Naive thymus-derived CD4-positive, alpha-beta T cell (primary cell): ENCODE measurements around the gene TSPAN4. TPM values are rescaled to one million over a fixed set of nuclear protein-coding genes. Genes with fewer than 3 reads are reported as not detected.

Experiments used
- ATAC-seq: fragments of 150-1000 bp; cut with Tn5 transposase; 2 replicates; pipeline ENCODE4 v1.10.0; 2021; ENCODE audit warnings: mild to moderate bottlenecking, moderate library complexity
- CTCF ChIA-PET: fragments of 350-600 bp; sonication (Branson Sonifier 250); formaldehyde crosslinking; loops from one replicate; lab custom pipeline; 2021; ENCODE audit warnings: antibody characterized with exemption; lab: Charles Lee
- POLR2A ChIA-PET: fragments of 350-600 bp; sonication (Branson Sonifier 250); formaldehyde crosslinking; loops from one replicate; lab custom pipeline; 2021; ENCODE audit warnings: antibody characterized with exemption, inconsistent platforms; lab: Charles Lee
- DNase-seq, 9 donors: peaks; one replicate each; pipeline versions ENCODE4 v3.0.0 to v3.0.0-alpha.2; 2020 to 2022; ENCODE audit warnings: mixed read lengths in 1 of 9
- H3K27ac ChIP-seq: one replicate; pipeline ENCODE4 v1.7.0; 2013; ENCODE audit warnings: mild to moderate bottlenecking, low read depth, low read length, moderate library complexity
- H3K27me3 ChIP-seq, 2 donors: one replicate each; pipeline ENCODE4 v1.7.0; 2013; ENCODE audit warnings: low read length in 2 of 2, mild to moderate bottlenecking in 2 of 2, moderate library complexity in 2 of 2; ENCODE audit not compliant: control insufficient read depth in 2 of 2, insufficient read depth in 2 of 2
- H3K36me3 ChIP-seq, 3 experiments: 1 replicate in 2 of 3; 2 replicates in 1 of 3; pipeline ENCODE4 v1.7.0; 2013; ENCODE audit warnings: low read length in 3 of 3, mild to moderate bottlenecking in 3 of 3, moderate library complexity in 1 of 3; ENCODE audit not compliant: insufficient read depth in 3 of 3, control insufficient read depth in 2 of 3
- H3K4me1 ChIP-seq, 2 donors: one replicate each; pipeline ENCODE4 v1.7.0; 2013; ENCODE audit warnings: low read length in 2 of 2, mild to moderate bottlenecking in 2 of 2, moderate library complexity in 1 of 2; ENCODE audit not compliant: control insufficient read depth in 2 of 2, insufficient read depth in 2 of 2
- H3K4me3 ChIP-seq: 2 replicates; pipeline ENCODE4 v1.7.0; 2013; ENCODE audit warnings: mild to moderate bottlenecking, low read length
- H3K9me3 ChIP-seq, 3 experiments: 1 replicate in 2 of 3; 2 replicates in 1 of 3; pipeline ENCODE4 v1.7.0; 2013; ENCODE audit warnings: low read length in 3 of 3; ENCODE audit not compliant: control insufficient read depth in 2 of 3
- H3K27ac Mint-ChIP-seq, 9 donors: one replicate each; pipeline ENCODE4 v1.8.0; 2020 to 2022; ENCODE audit warnings: mixed read lengths in 9 of 9, mild to moderate bottlenecking in 8 of 9, moderate library complexity in 5 of 9, inconsistent platforms in 2 of 9
- H3K27me3 Mint-ChIP-seq, 5 donors: one replicate each; pipeline ENCODE4 v1.8.0; 2021 to 2022; ENCODE audit warnings: mixed read lengths in 5 of 5, mild to moderate bottlenecking in 1 of 5
- H3K36me3 Mint-ChIP-seq, 5 donors: one replicate each; pipeline ENCODE4 v1.8.0; 2020 to 2022; ENCODE audit warnings: mixed read lengths in 5 of 5, mild to moderate bottlenecking in 3 of 5, inconsistent platforms in 1 of 5
- H3K4me1 Mint-ChIP-seq, 7 donors: one replicate each; pipeline ENCODE4 v1.8.0; 2020 to 2022; ENCODE audit warnings: mixed read lengths in 7 of 7, mild to moderate bottlenecking in 3 of 7, inconsistent platforms in 1 of 7
- H3K4me3 Mint-ChIP-seq, 10 donors: one replicate each; pipeline ENCODE4 v1.8.0; 2020 to 2022; ENCODE audit warnings: mild to moderate bottlenecking in 10 of 10, mixed read lengths in 10 of 10, moderate library complexity in 6 of 10, inconsistent platforms in 2 of 10
- H3K9me3 Mint-ChIP-seq, 11 donors: one replicate each; pipeline ENCODE4 v1.8.0; 2020 to 2022; ENCODE audit warnings: mixed read lengths in 11 of 11, mild to moderate bottlenecking in 4 of 11, inconsistent platforms in 1 of 11, moderate library complexity in 1 of 11
- intact Hi-C, 2 donors: fragments of 100-400 bp; cut with micrococcal nuclease; formaldehyde crosslinking; loops; one replicate each; pipeline ENCODE4 v1.15.1; 2023
- polyA plus RNA-seq, 2 donors: library from polyadenylated mRNA; unstranded; fragments of 300-500 nt; fragmentation: Illumina TruSeq; gene quantifications; one replicate each; pipeline ENCODE4 v1.2.3, GENCODE V29; 2021
- total RNA-seq, 6 experiments: library from RNA in 5 of 6; stranded (reverse) in 5 of 6; gene quantifications; 1 replicate in 5 of 6; 2 replicates in 1 of 6; pipeline ENCODE4 v1.2.3 and lab custom pipeline; 2021 to 2026

TSPAN4 gene
- total and polyA plus RNA-seq, 7 experiments from 2014 or later, result 4.1 to 12.6 (median 5.7) TPM

DNA sequence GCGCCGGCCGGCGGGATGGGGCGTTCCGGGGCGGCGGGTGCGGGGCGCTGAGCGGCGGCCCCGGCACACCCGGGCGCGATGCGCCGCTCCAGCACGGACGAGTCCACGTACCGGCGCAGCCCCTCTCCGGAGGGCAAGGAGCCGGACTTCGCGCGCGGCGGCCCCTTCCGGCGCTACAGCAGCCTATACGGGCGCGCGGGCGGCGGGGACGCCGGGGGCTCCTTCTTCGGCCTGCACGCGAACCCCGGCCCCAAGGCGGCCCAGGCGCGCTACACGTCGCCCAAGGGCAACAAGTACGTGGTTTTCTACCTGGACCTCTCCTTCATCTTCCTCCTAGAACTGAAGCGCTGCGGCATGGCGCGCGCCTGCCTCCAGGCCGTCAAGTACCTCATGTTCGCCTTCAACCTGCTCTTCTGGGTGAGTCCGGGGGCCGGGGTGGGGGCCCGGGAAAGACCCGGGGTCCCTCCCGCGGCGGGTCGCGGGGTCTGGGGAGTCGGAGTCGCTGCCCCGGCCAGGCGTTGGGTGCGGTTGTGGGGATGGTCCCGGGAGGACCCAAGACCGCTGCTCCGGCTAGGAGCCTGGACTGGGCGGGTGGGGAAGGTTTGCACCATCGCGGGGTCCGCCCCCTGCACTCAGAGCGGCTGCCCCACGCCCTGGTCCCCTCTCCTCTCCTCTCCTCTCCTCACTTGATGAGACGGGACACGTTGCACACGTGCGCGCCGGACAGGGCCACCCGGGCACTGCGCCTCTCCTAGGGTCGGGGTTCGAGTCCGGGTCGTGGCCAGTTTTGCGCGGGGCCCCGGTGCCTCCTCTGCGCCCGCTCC lies 7.5 kb downstream of the TSPAN4 start:
- Mint-ChIP-seq H3K36me3 (no peaks in the 10 kb centered on the region), H3K27me3 (peaks cover 0 to 10% (median 0%) of the 10 kb centered on the region in 5 donors), H3K9me3 (no peaks in the 10 kb centered on the region), H3K4me1 (peaks cover 0 to 9% (median 3%) of the 10 kb centered on the region in 7 donors), H3K27ac (no peak overlapping the region), H3K4me3 (peak overlapping the region in 9 of 10 donors; percentile 27 to 81 (median 62))
- no peak overlapping the region for H3K4me3 ChIP-seq
- H3K27ac ChIP-seq, result no peak overlapping the region
- no peak for ATAC-seq
- intact Hi-C loops, result loop anchor here (2.0 to 10.0 kb wide), 4 partner anchors 61 to 535 kb away; partner anchors contain the start of genes CHID1 (in 2 of the 2) and BRSK2 (in 1 of the 2)
- no peaks in the 10 kb centered on the region for H3K9me3 ChIP-seq
- DNase-seq, result no peak
- ChIA-PET POLR2A (no interaction called here), CTCF (interaction anchor here (2.9 kb wide), 1 partner anchor 200 kb away, joined by 19 read pairs; no protein-coding TSS in a partner anchor)
- peaks cover 5 to 7% of the 10 kb centered on the region in 2 donors for H3K4me1 ChIP-seq
- peaks cover 0 to 6% of the 10 kb centered on the region in 2 donors for H3K27me3 ChIP-seq
- no peaks in the 10 kb centered on the region for H3K36me3 ChIP-seq

GRCh38 chr11:850775-851763 lies 8.4 kb downstream of the TSPAN4 start:
- Mint-ChIP-seq H3K4me1 (peaks cover 0 to 9% (median 3%) of the 10 kb centered on the region in 7 donors), H3K36me3 (no peaks in the 10 kb centered on the region), H3K27me3 (peaks cover 0 to 10% (median 0%) of the 10 kb centered on the region in 5 donors), H3K27ac (no peak overlapping the region), H3K9me3 (no peaks in the 10 kb centered on the region), H3K4me3 (peak overlapping the region in 5 of 10 donors; percentile 12 to 75 (median 50))
- intact Hi-C loops, result no loop called here
- Histone ChIP-seq H3K36me3 (no peaks in the 10 kb centered on the region), H3K27ac (no peak overlapping the region), H3K27me3 (peaks cover 0 to 6% of the 10 kb centered on the region in 2 donors), H3K9me3 (no peaks in the 10 kb centered on the region), H3K4me1 (peaks cover 5 to 7% of the 10 kb centered on the region in 2 donors), H3K4me3 (no peak overlapping the region)
- ChIA-PET CTCF (no interaction called here), POLR2A (no interaction called here)
- ATAC-seq (no peak), DNase-seq (no peak)

DNA sequence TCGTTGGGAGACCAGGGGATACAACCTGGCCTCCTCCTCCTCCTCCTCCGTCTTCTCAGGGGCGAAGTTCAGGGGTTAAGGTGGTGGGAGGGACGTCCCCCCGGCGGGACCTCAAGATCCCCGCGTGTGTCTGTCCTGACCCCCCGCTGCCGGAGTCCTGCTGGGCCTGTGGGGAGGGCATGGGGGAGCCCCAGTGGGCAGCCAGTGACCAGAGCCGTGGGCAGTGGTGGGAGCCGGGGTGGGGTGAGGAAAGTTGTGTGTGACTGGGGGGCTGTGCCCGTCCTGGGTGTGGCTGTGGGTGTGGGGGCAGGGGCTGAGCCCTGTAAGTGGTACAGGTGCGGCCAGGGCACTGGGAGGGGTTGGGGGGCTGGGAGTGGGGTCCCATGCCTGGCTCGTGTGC lies 10.1 kb downstream of the TSPAN4 start:
- Mint-ChIP-seq H3K27ac (no peak overlapping the region), H3K4me1 (peaks cover 0 to 13% (median 3%) of the 10 kb centered on the region in 7 donors), H3K9me3 (no peaks in the 10 kb centered on the region), H3K4me3 (peak overlapping the region in 2 of 10 donors; percentile 29 to 31), H3K36me3 (no peaks in the 10 kb centered on the region), H3K27me3 (peaks cover 0 to 10% (median 0%) of the 10 kb centered on the region in 5 donors)
- H3K27ac ChIP-seq, result no peak overlapping the region
- peaks cover 5 to 7% of the 10 kb centered on the region in 2 donors for H3K4me1 ChIP-seq
- ATAC-seq (no peak), DNase-seq (no peak)
- POLR2A ChIA-PET, result no interaction called here
- H3K4me3 ChIP-seq, result no peak overlapping the region
- CTCF ChIA-PET, result no interaction called here
- peaks cover 0 to 6% of the 10 kb centered on the region in 2 donors for H3K27me3 ChIP-seq
- H3K36me3 ChIP-seq, result no peaks in the 10 kb centered on the region
- intact Hi-C loops, result no loop called here
- H3K9me3 ChIP-seq, result no peaks in the 10 kb centered on the region

GRCh38 chr11:853682-854448 lies 11.2 kb downstream of the TSPAN4 start:
- Mint-ChIP-seq H3K4me1 (peaks cover 0 to 9% (median 0%) of the 10 kb centered on the region in 7 donors), H3K9me3 (no peaks in the 10 kb centered on the region), H3K36me3 (no peaks in the 10 kb centered on the region), H3K4me3 (no peak overlapping the region), H3K27me3 (peaks cover 0 to 4% (median 0%) of the 10 kb centered on the region in 5 donors), H3K27ac (no peak overlapping the region)
- Histone ChIP-seq H3K36me3 (no peaks in the 10 kb centered on the region), H3K9me3 (no peaks in the 10 kb centered on the region), H3K4me3 (no peak overlapping the region), H3K27me3 (peaks cover 0 to 1% of the 10 kb centered on the region in 2 donors), H3K27ac (no peak overlapping the region), H3K4me1 (peaks cover 0 to 1% of the 10 kb centered on the region in 2 donors)
- no peak for ATAC-seq
- CTCF ChIA-PET, result interaction anchor here (0.5 kb wide), 1 partner anchor 1227 kb away, joined by 3 read pairs; no protein-coding TSS in a partner anchor
- intact Hi-C loops, result no loop called here
- POLR2A ChIA-PET, result no interaction called here
- no peak for DNase-seq

DNA sequence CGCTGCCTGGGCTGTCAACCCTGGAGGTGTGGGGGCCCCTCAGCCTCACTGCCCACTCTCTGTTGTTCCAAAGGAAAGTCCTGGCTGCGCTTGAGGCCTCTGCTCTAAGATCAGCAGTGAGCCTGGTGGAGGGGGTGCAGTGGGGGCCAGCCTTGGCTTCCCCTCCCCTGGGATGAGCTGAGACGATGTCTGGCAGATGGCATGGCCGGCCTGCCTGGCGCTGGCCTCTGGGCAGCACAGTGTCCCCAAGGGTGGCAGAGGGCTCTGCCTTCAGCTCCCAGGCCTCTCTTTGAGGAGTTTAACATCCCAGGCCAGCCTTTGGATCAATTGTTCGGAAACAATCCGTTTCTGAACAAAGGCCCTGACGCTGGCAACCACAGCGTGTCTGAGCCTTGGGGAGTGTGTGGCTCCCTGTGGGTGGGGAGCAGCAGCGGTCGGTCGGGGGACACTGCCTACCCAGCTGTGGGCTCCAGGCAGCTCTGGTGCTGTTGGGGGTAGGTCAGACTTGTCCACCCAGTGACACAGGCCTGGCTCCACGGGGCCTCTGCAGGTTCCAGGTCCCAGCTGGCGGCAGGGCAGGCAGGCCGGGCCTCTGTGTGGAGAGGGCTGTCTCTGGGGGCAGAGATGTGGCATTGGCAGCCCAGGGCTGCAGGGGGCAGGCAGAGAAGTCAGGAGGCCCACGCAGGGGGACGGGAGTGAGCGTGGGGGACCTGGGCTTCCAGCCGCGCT lies 12.1 kb downstream of the TSPAN4 start:
- Mint-ChIP-seq H3K36me3 (no peaks in the 10 kb centered on the region), H3K4me3 (no peak overlapping the region), H3K9me3 (no peaks in the 10 kb centered on the region), H3K27ac (no peak overlapping the region), H3K4me1 (peaks cover 0 to 10% (median 0%) of the 10 kb centered on the region in 7 donors), H3K27me3 (peaks cover 0 to 2% (median 0%) of the 10 kb centered on the region in 5 donors)
- no peaks in the 10 kb centered on the region for H3K27me3 ChIP-seq
- POLR2A ChIA-PET, result no interaction called here
- H3K36me3 ChIP-seq, result no peaks in the 10 kb centered on the region
- H3K9me3 ChIP-seq, result no peaks in the 10 kb centered on the region
- CTCF ChIA-PET, result interaction anchor here (0.5 kb wide), 1 partner anchor 1226 kb away, joined by 3 read pairs; no protein-coding TSS in a partner anchor
- intact Hi-C loops, result no loop called here
- no peak overlapping the region for H3K4me3 ChIP-seq
- H3K27ac ChIP-seq, result no peak overlapping the region
- no peaks in the 10 kb centered on the region for H3K4me1 ChIP-seq
- no peak for DNase-seq
- no peak for ATAC-seq
